ENCODE data around the gene CCNI.

Gene CCNI

GRCh38 chr4:77001907-77002306 is 73.9 kb downstream of the CCNI start:
- DNase-seq, result no peak

- no peak for DNase-seq
Observed at GRCh38 chr4:76998251-76998901, 77.4 kb downstream of the CCNI start.

- DNase-seq, result no peak
Observed at GRCh38 chr4:76997532-76997931, 78.3 kb downstream of the CCNI start.

Measured in activated CD8-positive, alpha-beta memory T cell treated with anti-CD3 and anti-CD28 coated beads, Interleukin-2, amount 50 U/mL, for 4 hours (primary cell).